PFSK-1 (cell line): ENCODE results near the gene LIMS2.

ENCODE experiments used
- FOXP2 ChIP-seq: optimal IDR thresholded peaks from 2 replicates; pipeline ENCODE3; 2011; ENCODE audit warnings: borderline replicate concordance, control low read depth, inconsistent platforms; ENCODE audit not compliant: insufficient read depth; ENCODE audit errors: extremely low read length, extremely low read depth
- POLR2AphosphoS5 ChIP-seq: IDR thresholded peaks from 2 replicates; pipeline ENCODE4 v1.6.1; 2012; ENCODE audit warnings: low read depth, mild to moderate bottlenecking, control low read depth, low read length, moderate library complexity
- REST ChIP-seq, 2 experiments: IDR thresholded peaks; 2 replicates each; pipeline versions ENCODE4 v1.6.1 to v1.8.0; 2011 to 2012; ENCODE audit warnings: low read depth in 2 of 2, low read length in 2 of 2, control low read depth in 1 of 2, inconsistent platforms in 1 of 2, mild to moderate bottlenecking in 1 of 2, moderate library complexity in 1 of 2; ENCODE audit not compliant: insufficient read depth in 1 of 2
- SIN3A ChIP-seq: IDR thresholded peaks from 2 replicates; pipeline ENCODE4 v1.6.1; 2012; ENCODE audit warnings: mild to moderate bottlenecking, low read length, moderate library complexity, borderline replicate concordance; ENCODE audit not compliant: insufficient read depth
- TAF1 ChIP-seq: IDR thresholded peaks from 2 replicates; pipeline ENCODE4 v1.6.1; 2012; ENCODE audit warnings: low read length, control low read depth, borderline replicate concordance; ENCODE audit not compliant: insufficient read depth

The LIMS2 gene

GRCh38 chr2:127641846-127642507, 33.4 kb downstream of the LIMS2 start:
- TF ChIP-seq POLR2AphosphoS5 (no peak), SIN3A (no peak), FOXP2 (no peak), REST (IDR thresholded peaks at IDR 0.05; ENCODE audit: insufficient read depth in 1 of 2, low read depth in 2 of 2, low read length in 2 of 2) (no peak), TAF1 (no peak)

- TF ChIP-seq FOXP2 (no peak), REST (IDR thresholded peaks at IDR 0.05; ENCODE audit: insufficient read depth in 1 of 2, low read depth in 2 of 2, low read length in 2 of 2) (no peak), SIN3A (no peak), TAF1 (no peak), POLR2AphosphoS5 (no peak)
Observed at GRCh38 chr2:127641133-127641532, 34.2 kb downstream of the LIMS2 start.

- TF ChIP-seq REST (IDR thresholded peaks at IDR 0.05; ENCODE audit: insufficient read depth in 1 of 2, low read depth in 2 of 2, low read length in 2 of 2), result no peak
- no peak for TF ChIP-seq TAF1
- TF ChIP-seq POLR2AphosphoS5, result no peak
- no peak for TF ChIP-seq SIN3A
- TF ChIP-seq FOXP2, result no peak
Observed at GRCh38 chr2:127640082-127641072, 35.0 kb downstream of the LIMS2 start.

- TF ChIP-seq SIN3A, result no peak
- TF ChIP-seq POLR2AphosphoS5, result no peak
- TF ChIP-seq TAF1, result no peak
- TF ChIP-seq REST (IDR thresholded peaks at IDR 0.05; ENCODE audit: insufficient read depth in 1 of 2, low read depth in 2 of 2, low read length in 2 of 2), result no peak
- no peak for TF ChIP-seq FOXP2
Observed at GRCh38 chr2:127639111-127639474, 36.2 kb downstream of the LIMS2 start.
